Large intestine (tissue), 3 donors: ENCODE measurements around the gene RPS26. TPM values are rescaled to one million over a fixed set of nuclear protein-coding genes. Genes with fewer than 3 reads are reported as not detected.
A peak's percentile ranks its signal among the peaks of the same experiment; 100 is the strongest.

Experiments
- DNase-seq, 2 donors: peaks; one replicate each; pipeline versions ENCODE4 v3.0.0 to v3.0.0-alpha.2; 2013
- H3K27ac ChIP-seq: one replicate; pipeline ENCODE4 v1.5.1; 2013; ENCODE audit warnings: low read length
- H3K27me3 ChIP-seq: 2 replicates; pipeline ENCODE4 v1.6.1; 2013; ENCODE audit warnings: low read length; ENCODE audit not compliant: control insufficient read depth, insufficient read depth
- H3K36me3 ChIP-seq: 2 replicates; pipeline ENCODE4 v1.6.1; 2013; ENCODE audit warnings: low read length; ENCODE audit not compliant: control insufficient read depth, insufficient read depth
- H3K4me1 ChIP-seq: one replicate; pipeline ENCODE4 v1.6.1; 2013; ENCODE audit warnings: low read length; ENCODE audit not compliant: control insufficient read depth, insufficient read depth
- H3K4me3 ChIP-seq: one replicate; pipeline ENCODE4 v1.5.1; 2013; ENCODE audit warnings: low read length
- H3K9me3 ChIP-seq: one replicate; pipeline ENCODE4 v1.6.1; 2013; ENCODE audit warnings: mild to moderate bottlenecking, low read depth, low read length, moderate library complexity; ENCODE audit not compliant: control insufficient read depth
- WGBS: methylation state at CpG from one replicate; pipeline ENCODE4 v1.1.5; 2013; ENCODE audit warnings: low lambda C conversion rate; ENCODE audit not compliant: insufficient coverage; 5-methylcytosine and 5-hydroxymethylcytosine counted together
- polyA plus RNA-seq: library from polyadenylated mRNA; unstranded; fragments of 120-200 nt; gene quantifications from one replicate; pipeline ENCODE4 v1.2.1, GENCODE V29; 2013

The RPS26 gene
- polyA plus RNA-seq, 1 donor, result 232 TPM

GRCh38 chr12:56020423-56021184 is 21.1 kb upstream of the RPS26 start, which contains the start of gene IKZF4:
Gene IKZF4 (plus strand): TSS chr12:56021043. CDS start chr12:56021494, 451 bp downstream.
- DNase-seq, result peak; percentile 80 to 88
- Histone ChIP-seq H3K36me3 (peaks cover 11% of the 10 kb centered on the region), H3K27ac (peak within 1 kb of the TSS; percentile 82), H3K4me1 (peaks cover 57% of the 10 kb centered on the region), H3K9me3 (no peaks in the 10 kb centered on the region), H3K27me3 (no peaks in the 10 kb centered on the region), H3K4me3 (peak within 1 kb of the TSS; percentile 51)
- 20% methylated on average over 1 of the region's 10 CpGs for WGBS

DNA sequence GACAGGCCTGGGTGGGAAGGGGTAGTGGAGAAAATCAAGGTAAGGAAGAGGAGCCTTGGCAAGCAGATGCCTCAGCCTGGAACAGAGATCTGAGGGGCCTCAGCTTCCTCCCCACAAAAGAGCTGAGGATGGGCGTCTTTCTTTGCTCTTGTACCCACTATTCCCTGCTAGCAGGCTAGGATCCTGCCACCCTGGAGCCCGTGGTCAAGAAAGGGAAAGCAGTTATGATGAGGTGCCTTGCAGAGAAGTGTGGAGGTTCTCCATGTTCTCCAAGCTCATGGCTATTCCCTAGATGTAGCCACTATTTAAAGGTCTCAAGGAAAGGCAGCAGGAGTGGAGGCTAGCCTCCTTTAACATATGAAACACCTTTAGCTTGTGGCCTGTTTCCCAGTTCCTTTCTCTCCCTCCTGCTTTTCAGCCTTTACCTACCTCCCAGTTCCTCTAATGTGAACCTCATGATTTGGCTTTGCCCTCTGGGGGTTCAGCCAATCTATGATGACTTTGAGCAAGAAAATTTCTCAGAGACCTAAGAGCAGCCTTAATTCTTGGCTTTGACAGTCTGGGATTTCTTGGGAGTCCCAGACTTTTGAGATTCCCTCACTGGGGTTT is 19.7 kb upstream of the RPS26 start:
- peak overlapping the region; percentile 51 for H3K4me3 ChIP-seq
- no peaks in the 10 kb centered on the region for H3K9me3 ChIP-seq
- 0% methylated on average over 1 of the region's 2 CpGs for WGBS
- peak overlapping the region; percentile 82 for H3K27ac ChIP-seq
- peaks cover 54% of the 10 kb centered on the region for H3K4me1 ChIP-seq
- H3K36me3 ChIP-seq, result peaks cover 21% of the 10 kb centered on the region
- no peaks in the 10 kb centered on the region for H3K27me3 ChIP-seq
- peak in 1 of 2 donors; percentile 55 for DNase-seq

GRCh38 chr12:56028511-56029165 is 13.1 kb upstream of the RPS26 start:
- Histone ChIP-seq H3K9me3 (no peaks in the 10 kb centered on the region), H3K36me3 (peaks cover 55% of the 10 kb centered on the region), H3K27me3 (no peaks in the 10 kb centered on the region), H3K4me1 (peaks cover 9% of the 10 kb centered on the region), H3K27ac (peak overlapping the region; percentile 17), H3K4me3 (no peak overlapping the region)
- WGBS, result 60% methylated on average over 1 of the region's 5 CpGs
- DNase-seq, result no peak

DNA sequence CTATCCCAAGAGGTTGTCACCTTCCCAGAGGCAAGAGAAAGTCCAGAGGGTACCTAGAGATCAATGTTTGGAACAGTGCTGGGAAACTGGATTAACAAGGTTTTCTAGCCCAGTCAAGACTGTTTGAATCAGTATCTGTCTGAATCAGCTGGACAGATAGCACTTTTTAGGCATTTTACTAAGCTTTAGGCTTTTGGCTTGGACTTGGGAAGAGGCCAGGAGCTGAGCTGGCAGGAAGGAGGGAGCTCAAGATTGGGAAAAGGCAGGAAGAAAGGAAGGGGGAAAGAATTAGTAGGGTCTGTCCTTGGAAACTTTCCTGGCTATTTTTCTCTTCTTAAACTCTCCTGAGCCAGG is 12.6 kb upstream of the RPS26 start:
- H3K27me3 ChIP-seq, result no peaks in the 10 kb centered on the region
- peaks cover 9% of the 10 kb centered on the region for H3K4me1 ChIP-seq
- no peak for DNase-seq
- H3K27ac ChIP-seq, result peak overlapping the region; percentile 17
- peaks cover 56% of the 10 kb centered on the region for H3K36me3 ChIP-seq
- no peaks in the 10 kb centered on the region for H3K9me3 ChIP-seq
- no peak overlapping the region for H3K4me3 ChIP-seq

DNA sequence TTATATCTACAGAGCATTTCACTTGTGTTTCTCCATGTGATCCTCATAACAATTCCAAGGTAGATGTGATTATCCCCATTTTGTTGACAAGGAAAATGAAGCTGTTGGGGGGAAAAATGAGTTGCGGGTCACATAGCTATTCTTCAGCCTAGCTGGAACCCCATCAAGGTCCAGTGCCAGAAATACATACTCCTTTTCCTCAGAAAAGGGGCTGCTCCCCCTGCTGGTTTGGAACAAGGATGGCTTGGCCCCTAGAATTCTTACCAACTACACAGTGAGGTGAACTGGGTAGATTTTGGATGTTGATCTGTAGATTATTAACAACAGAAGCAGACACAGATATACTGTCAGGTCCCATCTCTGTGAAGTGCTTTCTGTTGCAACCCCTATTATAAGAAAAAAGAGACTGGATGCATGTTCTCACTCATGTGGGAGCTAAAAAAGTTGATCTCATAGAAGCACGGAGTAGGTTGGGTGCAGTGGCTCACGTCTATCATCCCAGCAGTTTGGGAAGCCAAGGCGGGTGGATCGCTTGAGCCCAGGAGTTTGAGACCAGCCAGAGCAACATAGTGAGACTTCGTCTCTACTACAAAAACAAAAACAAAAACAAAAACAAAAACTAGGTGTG is 11.9 kb upstream of the RPS26 start:
- Histone ChIP-seq H3K4me3 (no peak overlapping the region), H3K36me3 (peaks cover 59% of the 10 kb centered on the region), H3K27me3 (no peaks in the 10 kb centered on the region), H3K9me3 (no peaks in the 10 kb centered on the region), H3K4me1 (peaks cover 9% of the 10 kb centered on the region), H3K27ac (no peak overlapping the region)
- 90% methylated on average over 2 of the region's 6 CpGs for WGBS
- DNase-seq, result peak; percentile 36 to 52

- H3K4me3 ChIP-seq, result no peak overlapping the region
These were observed 9.7 kb upstream of the RPS26 start for GRCh38 chr12:56031987-56032386.

GRCh38 chr12:56034586-56035332 is 7.0 kb upstream of the RPS26 start:
- Histone ChIP-seq H3K4me1 (no peaks in the 10 kb centered on the region), H3K27ac (no peak overlapping the region), H3K27me3 (no peaks in the 10 kb centered on the region), H3K4me3 (no peak overlapping the region), H3K9me3 (no peaks in the 10 kb centered on the region), H3K36me3 (peaks cover 56% of the 10 kb centered on the region)
- no CpG with 5 or more reads among the region's 21 CpGs for WGBS
- no peak for DNase-seq

More at GRCh38 chr12:56031987-56032386, 9.7 kb upstream of the RPS26 start:
- Histone ChIP-seq H3K27me3 (no peaks in the 10 kb centered on the region), H3K4me1 (peaks cover 9% of the 10 kb centered on the region), H3K27ac (no peak overlapping the region), H3K36me3 (peaks cover 63% of the 10 kb centered on the region), H3K9me3 (no peaks in the 10 kb centered on the region)
- DNase-seq, result no peak
- WGBS, result no CpG with 5 or more reads among the region's 1 CpG

GRCh38 chr12:56037161-56037560 is 4.6 kb upstream of the RPS26 start:
- no peak overlapping the region for H3K27ac ChIP-seq
- peaks cover 48% of the 10 kb centered on the region for H3K36me3 ChIP-seq
- H3K4me3 ChIP-seq, result no peak overlapping the region
- DNase-seq, result no peak
- H3K9me3 ChIP-seq, result no peaks in the 10 kb centered on the region
- no peaks in the 10 kb centered on the region for H3K27me3 ChIP-seq
- no peaks in the 10 kb centered on the region for H3K4me1 ChIP-seq
- 60% methylated on average over 1 of the region's 2 CpGs for WGBS

- H3K27ac ChIP-seq, result no peak overlapping the region
- H3K9me3 ChIP-seq, result no peaks in the 10 kb centered on the region
- H3K4me3 ChIP-seq, result no peak overlapping the region
- DNase-seq, result no peak
- no peaks in the 10 kb centered on the region for H3K27me3 ChIP-seq
- H3K36me3 ChIP-seq, result peaks cover 38% of the 10 kb centered on the region
- H3K4me1 ChIP-seq, result peaks cover 4% of the 10 kb centered on the region
- WGBS, result no CpG with 5 or more reads among the region's 2 CpGs
These were observed 3.6 kb upstream of the RPS26 start for GRCh38 chr12:56038022-56038655.
